Measurements from ENCODE around the gene PAK1IP1.
"Not testable (repeated sequence)": the region's sequence is repeated elsewhere in the genome, so short reads cannot be mapped to it uniquely, and the experiment has no call there.

PAK1IP1 gene

DNA sequence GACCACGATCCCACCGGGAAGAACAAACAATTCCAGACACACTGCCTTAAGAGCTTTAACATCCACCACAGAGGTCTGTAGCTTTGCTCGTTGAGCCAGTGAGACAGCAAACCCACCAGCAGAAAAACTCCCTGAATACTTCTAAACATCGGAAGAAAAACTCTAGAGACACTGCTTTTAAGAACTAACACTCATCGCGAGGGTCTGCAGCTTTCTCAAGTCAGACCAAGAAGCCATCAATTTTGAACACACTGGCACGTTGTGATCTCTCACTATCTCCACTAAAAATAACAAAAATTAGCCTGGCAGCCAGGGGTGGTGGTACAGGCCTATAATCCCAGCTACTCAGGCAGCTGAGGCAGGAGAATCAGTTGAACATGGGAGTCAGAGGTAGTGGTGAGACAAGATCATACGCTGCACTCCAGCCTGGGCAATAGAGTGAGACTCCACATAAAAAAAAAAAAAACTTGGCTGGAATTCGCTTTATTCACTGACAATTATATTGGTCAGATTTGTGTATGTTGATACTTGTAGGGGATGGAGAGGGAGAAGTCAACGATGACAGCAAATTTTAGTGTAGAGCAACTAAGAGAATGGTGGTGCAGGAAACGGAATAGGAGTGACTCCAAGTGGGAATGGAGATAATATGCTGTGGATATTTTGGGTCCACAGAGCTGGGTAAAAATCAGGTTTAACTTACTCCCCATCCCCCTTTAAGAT, 27.2 kb downstream of the PAK1IP1 start:
- no peak for DNase-seq
- Mint-ChIP-seq H3K27me3 (no peaks in the 10 kb centered on the region), H3K27ac (peak overlapping the region; percentile 95), H3K36me3 (ENCODE audit: low read depth) (peaks cover 47% of the 10 kb centered on the region), H3K4me1 (ENCODE audit: low read depth) (peaks cover 54% of the 10 kb centered on the region), H3K4me3 (peak overlapping the region; percentile 94), H3K9me3 (peaks cover 4% of the 10 kb centered on the region)

GRCh38 chr6:10722570-10722819, 27.7 kb downstream of the PAK1IP1 start:
- Mint-ChIP-seq H3K9me3 (peaks cover 4% of the 10 kb centered on the region), H3K36me3 (ENCODE audit: low read depth) (peaks cover 51% of the 10 kb centered on the region), H3K4me3 (peak overlapping the region; percentile 94), H3K4me1 (ENCODE audit: low read depth) (peaks cover 56% of the 10 kb centered on the region), H3K27me3 (no peaks in the 10 kb centered on the region), H3K27ac (peak overlapping the region; percentile 95)
- DNase-seq, result no peak

DNA sequence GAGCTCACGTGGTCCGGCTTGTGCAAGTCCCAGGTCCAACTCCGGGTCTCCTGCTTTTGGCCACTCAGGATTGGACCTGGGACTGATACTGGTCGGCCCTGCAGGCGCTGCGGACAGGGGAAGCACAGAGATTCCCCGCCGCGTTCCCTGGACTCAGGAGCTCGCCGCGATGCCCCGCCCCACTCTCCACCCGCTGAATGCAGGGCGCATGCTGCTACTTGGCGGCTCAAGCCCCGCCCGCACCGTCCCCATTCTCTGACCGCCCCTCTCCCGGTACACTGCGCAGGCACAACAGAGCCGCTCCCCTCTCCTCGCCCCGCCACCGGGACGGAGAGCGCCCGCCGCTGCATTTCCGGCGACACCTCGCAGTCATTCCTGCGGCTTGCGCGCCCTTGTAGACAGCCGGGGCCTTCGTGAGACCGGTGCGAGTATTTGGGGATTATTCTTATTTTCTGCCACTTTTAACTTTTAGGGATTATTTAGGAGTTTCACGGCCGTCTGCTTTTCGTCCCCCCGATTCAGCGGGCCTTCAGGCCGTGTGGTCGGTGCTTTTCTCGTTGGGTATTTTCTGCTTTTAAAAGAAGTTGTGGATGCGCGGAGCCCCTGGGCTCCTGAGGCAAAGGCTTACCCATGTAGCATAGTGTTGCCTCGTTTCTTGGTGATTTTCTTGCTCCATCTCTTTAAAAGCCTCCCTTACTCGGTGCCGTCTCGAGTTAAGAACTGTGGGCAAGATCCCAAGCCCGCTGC, 28.2 kb downstream of the PAK1IP1 start, which contains the start of gene TMEM14C:
TSS of gene TMEM14C (plus strand) at position 251 of the 747 bp plus-strand sequence. CDS start 1,544 bp downstream, outside the sequence.
- Mint-ChIP-seq H3K36me3 (ENCODE audit: low read depth) (peaks cover 55% of the 10 kb centered on the region), H3K27me3 (no peaks in the 10 kb centered on the region), H3K4me1 (ENCODE audit: low read depth) (peaks cover 57% of the 10 kb centered on the region), H3K4me3 (peak within 1 kb of the TSS; percentile 94), H3K27ac (peak within 1 kb of the TSS; percentile 95), H3K9me3 (peaks cover 4% of the 10 kb centered on the region)
- peak; percentile 93 for DNase-seq

GRCh38 chr6:10723567-10723881, 28.8 kb downstream of the PAK1IP1 start:
- Mint-ChIP-seq H3K36me3 (ENCODE audit: low read depth) (peaks cover 60% of the 10 kb centered on the region), H3K4me3 (peak overlapping the region; percentile 94), H3K4me1 (ENCODE audit: low read depth) (peaks cover 57% of the 10 kb centered on the region), H3K27me3 (no peaks in the 10 kb centered on the region), H3K27ac (peak overlapping the region; percentile 95), H3K9me3 (peaks cover 4% of the 10 kb centered on the region)
- DNase-seq, result no peak

DNA sequence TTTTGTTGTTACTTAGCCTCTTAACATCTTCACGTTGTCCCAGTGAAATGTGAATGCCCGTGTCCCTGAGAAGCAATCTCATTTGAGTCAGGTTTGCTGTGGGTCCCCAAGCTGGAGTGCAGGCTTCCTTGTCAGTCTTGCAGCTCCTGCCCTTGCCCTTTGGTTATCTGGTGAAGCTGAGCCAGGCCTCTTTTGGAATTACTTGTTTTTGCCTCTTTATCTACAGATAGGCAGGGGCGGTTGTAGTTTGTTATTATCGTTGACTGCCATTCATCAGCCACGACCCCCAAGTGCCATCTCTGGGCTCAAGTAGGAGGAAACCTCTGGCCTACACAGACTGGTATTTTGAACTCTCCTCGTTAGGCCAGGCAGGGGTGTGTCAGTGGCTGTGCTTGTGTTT, 30.3 kb downstream of the PAK1IP1 start:
- H3K27ac Mint-ChIP-seq, result peak overlapping the region; percentile 52
- no peak for DNase-seq
- H3K4me1 Mint-ChIP-seq (ENCODE audit: low read depth), result peaks cover 50% of the 10 kb centered on the region
- no peaks in the 10 kb centered on the region for H3K27me3 Mint-ChIP-seq
- peaks cover 66% of the 10 kb centered on the region for H3K36me3 Mint-ChIP-seq (ENCODE audit: low read depth)
- no peak overlapping the region for H3K4me3 Mint-ChIP-seq
- H3K9me3 Mint-ChIP-seq, result no peaks in the 10 kb centered on the region

GRCh38 chr6:10725716-10726115, 30.9 kb downstream of the PAK1IP1 start:
- Mint-ChIP-seq H3K27ac (peak overlapping the region; percentile 60), H3K4me3 (no peak overlapping the region), H3K27me3 (no peaks in the 10 kb centered on the region), H3K9me3 (no peaks in the 10 kb centered on the region), H3K36me3 (ENCODE audit: low read depth) (peaks cover 73% of the 10 kb centered on the region), H3K4me1 (ENCODE audit: low read depth) (peaks cover 50% of the 10 kb centered on the region)
- DNase-seq, result no peak

DNA sequence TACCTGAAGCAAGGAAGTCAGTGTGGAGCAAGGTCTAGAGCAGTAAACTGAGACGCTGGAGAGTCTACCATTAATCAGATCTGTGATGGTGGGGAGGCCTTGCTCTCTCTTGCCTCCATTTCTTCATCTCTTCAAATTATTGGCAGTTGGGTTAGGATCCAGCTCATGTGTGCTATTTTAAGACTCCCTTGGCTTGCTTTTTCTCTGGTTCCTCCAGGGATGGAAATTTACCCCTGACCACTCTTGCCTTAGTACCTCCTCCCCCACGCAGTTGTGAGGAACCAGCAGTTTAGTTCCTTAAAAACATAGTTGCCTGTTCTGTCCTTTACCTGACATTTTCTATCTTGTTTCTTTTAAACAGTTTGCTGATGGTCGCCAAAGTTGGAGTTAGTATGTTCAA, 35.5 kb downstream of the PAK1IP1 start:
- H3K9me3 Mint-ChIP-seq, result no peaks in the 10 kb centered on the region
- H3K4me1 Mint-ChIP-seq (ENCODE audit: low read depth), result peaks cover 12% of the 10 kb centered on the region
- H3K27me3 Mint-ChIP-seq, result no peaks in the 10 kb centered on the region
- H3K36me3 Mint-ChIP-seq (ENCODE audit: low read depth), result peaks cover 74% of the 10 kb centered on the region
- H3K27ac Mint-ChIP-seq, result peak overlapping the region; percentile 1
- no peak overlapping the region for H3K4me3 Mint-ChIP-seq
- DNase-seq, result no peak

GRCh38 chr6:10733151-10733715, 38.5 kb downstream of the PAK1IP1 start:
- no peak overlapping the region for H3K27ac Mint-ChIP-seq
- no peak overlapping the region for H3K4me3 Mint-ChIP-seq
- H3K9me3 Mint-ChIP-seq, result no peaks in the 10 kb centered on the region
- H3K4me1 Mint-ChIP-seq (ENCODE audit: low read depth), result no peaks in the 10 kb centered on the region
- peaks cover 47% of the 10 kb centered on the region for H3K36me3 Mint-ChIP-seq (ENCODE audit: low read depth)
- no peak for DNase-seq
- no peaks in the 10 kb centered on the region for H3K27me3 Mint-ChIP-seq

GRCh38 chr6:10733863-10734262, 39.1 kb downstream of the PAK1IP1 start:
- H3K27ac Mint-ChIP-seq, result no peak overlapping the region
- H3K27me3 Mint-ChIP-seq, result no peaks in the 10 kb centered on the region
- DNase-seq, result no peak
- H3K36me3 Mint-ChIP-seq (ENCODE audit: low read depth), result peaks cover 41% of the 10 kb centered on the region
- H3K4me1 Mint-ChIP-seq (ENCODE audit: low read depth), result no peaks in the 10 kb centered on the region
- H3K9me3 Mint-ChIP-seq, result no peaks in the 10 kb centered on the region
- no peak overlapping the region for H3K4me3 Mint-ChIP-seq

DNA sequence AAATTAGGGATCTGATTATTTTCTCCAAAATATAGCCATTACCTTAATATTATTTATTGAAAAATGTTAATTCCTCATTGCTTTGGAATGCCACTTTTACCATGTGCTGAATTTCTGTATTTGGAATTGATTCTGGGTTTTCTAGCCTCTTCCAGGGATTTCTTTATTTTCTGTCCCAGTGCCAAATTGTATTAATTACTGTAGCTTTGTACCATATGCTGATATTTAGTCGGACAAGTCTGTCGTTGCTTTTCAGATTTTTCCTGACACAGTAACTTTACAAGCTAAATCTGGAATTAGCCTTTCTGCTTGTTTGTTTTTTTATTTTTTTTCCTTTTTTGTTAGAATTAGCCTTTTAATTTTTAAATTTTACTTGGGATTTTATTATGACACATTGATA, 42.0 kb downstream of the PAK1IP1 start:
- no peak for DNase-seq
- H3K27ac Mint-ChIP-seq, result no peak overlapping the region
- no peaks in the 10 kb centered on the region for H3K27me3 Mint-ChIP-seq
- no peak overlapping the region for H3K4me3 Mint-ChIP-seq
- H3K36me3 Mint-ChIP-seq (ENCODE audit: low read depth), result peaks cover 25% of the 10 kb centered on the region
- H3K4me1 Mint-ChIP-seq (ENCODE audit: low read depth), result no peaks in the 10 kb centered on the region
- no peaks in the 10 kb centered on the region for H3K9me3 Mint-ChIP-seq

GRCh38 chr6:10740061-10740460, 45.3 kb downstream of the PAK1IP1 start:
- Mint-ChIP-seq H3K36me3 (ENCODE audit: low read depth) (peaks cover 12% of the 10 kb centered on the region), H3K4me1 (ENCODE audit: low read depth) (peaks cover 1% of the 10 kb centered on the region), H3K27me3 (no peaks in the 10 kb centered on the region), H3K4me3 (no peak overlapping the region), H3K27ac (no peak overlapping the region), H3K9me3 (no peaks in the 10 kb centered on the region)
- no peak for DNase-seq

DNA sequence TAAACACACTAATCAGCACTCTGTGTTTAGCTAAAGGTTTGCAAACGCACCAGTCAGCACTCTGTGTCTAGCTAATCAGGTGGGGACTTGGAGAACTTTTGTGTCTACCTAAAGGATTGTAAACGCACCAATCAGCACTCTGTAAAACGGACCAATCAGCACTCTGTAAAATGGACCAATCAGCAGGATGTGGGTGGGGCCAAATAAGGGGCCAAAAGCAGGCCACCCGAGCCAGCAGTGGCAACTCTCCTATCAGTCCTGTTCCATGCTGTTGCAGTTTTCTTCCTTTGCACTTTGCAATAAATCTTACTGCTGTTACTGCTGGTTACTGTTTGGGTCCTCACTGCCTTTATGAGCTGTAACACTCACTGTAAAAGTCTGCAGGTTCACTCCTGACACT, 46.9 kb downstream of the PAK1IP1 start:
- not testable (repeated sequence) for H3K9me3 Mint-ChIP-seq, DNase-seq, H3K27ac Mint-ChIP-seq, H3K4me3 Mint-ChIP-seq, H3K27me3 Mint-ChIP-seq
- Mint-ChIP-seq H3K36me3 (ENCODE audit: low read depth) (peaks cover 12% of the 10 kb centered on the region), H3K4me1 (ENCODE audit: low read depth) (peaks cover 11% of the 10 kb centered on the region)

DNA sequence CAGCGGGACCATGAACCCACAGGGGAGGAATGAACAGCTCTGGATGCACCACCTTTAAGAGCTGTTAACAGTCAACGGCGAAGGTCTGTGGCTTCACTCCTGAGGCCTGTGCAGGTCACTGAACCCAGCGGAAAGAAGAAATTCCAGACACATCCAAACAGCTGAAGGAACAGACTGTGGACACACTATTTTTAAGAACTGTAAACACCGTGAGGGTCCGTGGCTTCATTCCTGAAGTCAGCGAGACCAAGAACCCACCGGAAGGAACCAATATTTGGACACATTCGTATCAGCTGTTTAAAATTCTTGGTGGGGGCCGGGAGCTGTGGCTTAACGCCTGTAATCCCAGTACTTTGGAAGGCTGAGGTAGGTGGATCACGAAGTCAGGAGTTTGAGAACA, 47.5 kb downstream of the PAK1IP1 start:
- no peak overlapping the region for H3K4me3 Mint-ChIP-seq
- no peak for DNase-seq
- peaks cover 17% of the 10 kb centered on the region for H3K4me1 Mint-ChIP-seq (ENCODE audit: low read depth)
- no peak overlapping the region for H3K27ac Mint-ChIP-seq
- H3K36me3 Mint-ChIP-seq (ENCODE audit: low read depth), result peaks cover 18% of the 10 kb centered on the region
- H3K9me3 Mint-ChIP-seq, result no peaks in the 10 kb centered on the region
- no peaks in the 10 kb centered on the region for H3K27me3 Mint-ChIP-seq

DNA sequence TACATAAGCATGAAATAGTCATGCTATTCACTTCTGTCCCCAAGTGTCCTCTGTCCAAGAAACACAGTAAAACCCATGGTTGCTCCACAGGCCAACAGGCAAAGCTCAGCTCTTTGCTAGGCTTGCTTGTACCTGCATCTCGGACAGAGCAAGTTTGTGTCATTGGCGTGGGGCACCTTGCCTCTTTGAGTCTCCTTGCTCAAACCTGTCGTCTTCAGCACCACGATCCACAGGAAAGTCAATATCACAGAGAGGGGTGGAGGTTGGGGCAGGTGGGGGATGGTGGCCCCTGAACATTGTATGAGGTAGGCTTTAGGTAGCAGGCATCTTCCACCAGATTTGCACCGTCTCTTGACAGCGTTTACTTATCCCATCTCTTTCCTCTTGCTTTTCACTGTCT, 48.7 kb downstream of the PAK1IP1 start:
- H3K27me3 Mint-ChIP-seq, result no peaks in the 10 kb centered on the region

GRCh38 chr6:10745116-10745515, 50.3 kb downstream of the PAK1IP1 start:
- Mint-ChIP-seq H3K9me3 (no peaks in the 10 kb centered on the region), H3K36me3 (ENCODE audit: low read depth) (peaks cover 41% of the 10 kb centered on the region), H3K4me3 (no peak overlapping the region), H3K27me3 (no peaks in the 10 kb centered on the region), H3K4me1 (ENCODE audit: low read depth) (peaks cover 35% of the 10 kb centered on the region), H3K27ac (peak overlapping the region; percentile 5)
- no peak for DNase-seq

More for the DNA sequence above, 48.7 kb downstream of the PAK1IP1 start:
- no peak overlapping the region for H3K27ac Mint-ChIP-seq
- no peaks in the 10 kb centered on the region for H3K9me3 Mint-ChIP-seq
- H3K4me1 Mint-ChIP-seq (ENCODE audit: low read depth), result peaks cover 19% of the 10 kb centered on the region
- no peak for DNase-seq
- H3K4me3 Mint-ChIP-seq, result no peak overlapping the region
- peaks cover 28% of the 10 kb centered on the region for H3K36me3 Mint-ChIP-seq (ENCODE audit: low read depth)

Data from activated T-cell treated with anti-CD3 and anti-CD28 coated beads, Interleukin-2, amount 50 U/mL, for 24 hours (primary cell).